Measurements from ENCODE around the gene GOT1. TPM values are rescaled to one million over a fixed set of nuclear protein-coding genes. Genes with fewer than 3 reads are reported as not detected.

Gene GOT1
- total and polyA plus RNA-seq, 2 of the 8 experiments (the other 6 are each of a cell fraction or from before 2014, with no cell fraction given): 16.7 to 47.0 TPM

DNA sequence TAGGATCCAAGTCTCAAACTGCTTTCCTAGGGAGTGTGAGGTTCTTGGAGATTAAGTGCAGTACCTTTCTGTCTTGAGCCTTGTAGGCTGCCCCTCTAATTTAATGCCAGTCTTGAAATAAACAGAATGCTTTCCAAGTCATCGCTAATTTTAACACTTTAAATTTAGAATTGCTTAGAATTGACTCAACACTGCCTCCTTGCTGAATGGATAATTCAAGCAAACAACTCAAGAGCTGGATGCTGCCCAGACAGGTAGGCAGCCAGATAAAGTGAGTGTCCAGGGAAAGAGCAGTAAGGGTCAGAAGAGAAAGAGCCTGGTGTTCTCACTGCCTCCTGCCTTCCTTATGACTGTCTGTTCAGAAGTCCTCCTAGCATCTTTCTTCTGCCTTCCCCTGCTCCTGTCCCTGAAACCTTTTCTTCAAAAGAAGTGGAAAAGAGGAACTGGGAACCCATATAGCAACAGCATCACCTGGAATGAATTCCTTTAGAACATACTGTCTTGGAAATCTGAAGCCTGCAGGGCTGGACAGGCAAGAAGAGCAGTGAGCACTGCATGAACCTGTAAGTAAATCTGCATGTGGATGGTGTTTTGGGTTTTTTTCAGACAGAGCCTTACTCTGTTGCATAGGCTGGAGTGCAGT is 3.1 kb upstream of the GOT1 start (continued):
- TF ChIP-seq CHD7 (IDR thresholded peaks at IDR 0.05; ENCODE audit: insufficient replicate concordance, low read length) (no peak), RAD21 (IDR thresholded peaks at IDR 0.05 in 1 of 2, conservative IDR thresholded peaks at IDR 0.05 in 1 of 2; ENCODE audit: low read depth in 2 of 2, low read length in 2 of 2) (peak in 1 of 2 experiments; percentile 18; a peak in 1 of 4 replicates), PHF8 (conservative IDR thresholded peaks at IDR 0.05; ENCODE audit: low read depth, low read length) (no peak), KDM1A (IDR thresholded peaks at IDR 0.05; ENCODE audit: borderline replicate concordance, low read length) (no peak), SRF (IDR thresholded peaks at IDR 0.05; ENCODE audit: low read depth, low read length) (no peak), RXRA (IDR thresholded peaks at IDR 0.05; ENCODE audit: insufficient read depth, low read depth, low read length) (no peak), SP1 (IDR thresholded peaks at IDR 0.05; ENCODE audit: low read depth, low read length) (no peak), NRF1 (IDR thresholded peaks at IDR 0.05; ENCODE audit: low read depth, low read length) (no peak)
- TF ChIP-seq, protein P1, sequence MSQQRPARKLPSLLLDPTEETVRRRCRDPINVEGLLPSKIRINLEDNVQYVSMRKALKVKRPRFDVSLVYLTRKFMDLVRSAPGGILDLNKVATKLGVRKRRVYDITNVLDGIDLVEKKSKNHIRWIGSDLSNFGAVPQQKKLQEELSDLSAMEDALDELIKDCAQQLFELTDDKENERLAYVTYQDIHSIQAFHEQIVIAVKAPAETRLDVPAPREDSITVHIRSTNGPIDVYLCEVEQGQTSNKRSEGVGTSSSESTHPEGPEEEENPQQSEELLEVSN (IDR thresholded peaks at IDR 0.05): no peak

Measured in H1 (cell line).